Liver (tissue), 3 donors: ENCODE measurements around the gene HAUS2.

ENCODE experiments used
- CTCF ChIP-seq: fragments of 150-350 bp; IDR thresholded peaks from 2 replicates; pipeline ENCODE4 v1.5.1; 2017; ENCODE audit warnings: improper control_type of control experiment, low read depth, low read length; ENCODE audit not compliant: missing input control
- EGR1 ChIP-seq, 2 donors: IDR thresholded peaks; 2 replicates each; pipeline ENCODE4 v1.6.1; 2016 to 2018; ENCODE audit warnings: antibody characterized with exemption in 2 of 2, low read depth in 2 of 2
- GABPA ChIP-seq, 2 donors: IDR thresholded peaks in 1 of 2; conservative IDR thresholded peaks in 1 of 2; 2 replicates each; pipeline ENCODE4 v1.6.1; 2016; ENCODE audit warnings: antibody characterized with exemption in 2 of 2, mild to moderate bottlenecking in 1 of 2, moderate library complexity in 1 of 2
- HNF4A ChIP-seq, 2 donors: conservative IDR thresholded peaks; 2 replicates each; pipeline ENCODE4 v1.6.1; 2016; ENCODE audit warnings: antibody characterized with exemption in 2 of 2, mild to moderate bottlenecking in 2 of 2
- JUND ChIP-seq, 2 donors: IDR thresholded peaks; 2 replicates each; pipeline ENCODE4 v1.6.1; 2016; ENCODE audit warnings: antibody characterized with exemption in 2 of 2
- RAD21 ChIP-seq, 2 donors: IDR thresholded peaks; 2 replicates each; pipeline ENCODE4 v1.6.1; 2016; ENCODE audit warnings: antibody characterized with exemption in 2 of 2, mild to moderate bottlenecking in 2 of 2
- RXRA ChIP-seq, 2 donors: IDR thresholded peaks; 2 replicates each; pipeline ENCODE4 v1.6.1; 2017 to 2018; ENCODE audit warnings: antibody characterized with exemption in 2 of 2, mild to moderate bottlenecking in 1 of 2
- TAF1 ChIP-seq: conservative IDR thresholded peaks from 2 replicates; pipeline ENCODE4 v1.6.1; 2016; ENCODE audit warnings: antibody characterized with exemption, mild to moderate bottlenecking
- YY1 ChIP-seq: IDR thresholded peaks from 2 replicates; pipeline ENCODE4 v1.6.1; 2016; ENCODE audit warnings: antibody characterized with exemption, mild to moderate bottlenecking
- TF ChIP-seq, protein P1 (sequence below): IDR thresholded peaks from 2 replicates; pipeline ENCODE4 v1.6.1; 2016; ENCODE audit warnings: antibody characterized with exemption
- TF ChIP-seq, protein P2 (sequence below): IDR thresholded peaks from 2 replicates; pipeline ENCODE4 v1.6.1; 2016; ENCODE audit warnings: antibody characterized with exemption
- donor health status: healthy.
- donor health status: healthy.

GRCh38 chr15:42507514-42507913 is 41.1 kb upstream of the HAUS2 start:
- no peak for TF ChIP-seq CTCF
- TF ChIP-seq, protein P1, sequence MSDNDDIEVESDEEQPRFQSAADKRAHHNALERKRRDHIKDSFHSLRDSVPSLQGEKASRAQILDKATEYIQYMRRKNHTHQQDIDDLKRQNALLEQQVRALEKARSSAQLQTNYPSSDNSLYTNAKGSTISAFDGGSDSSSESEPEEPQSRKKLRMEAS = no peak
- TF ChIP-seq, protein P2, sequence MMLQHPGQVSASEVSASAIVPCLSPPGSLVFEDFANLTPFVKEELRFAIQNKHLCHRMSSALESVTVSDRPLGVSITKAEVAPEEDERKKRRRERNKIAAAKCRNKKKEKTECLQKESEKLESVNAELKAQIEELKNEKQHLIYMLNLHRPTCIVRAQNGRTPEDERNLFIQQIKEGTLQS = no peak
- TF ChIP-seq EGR1 (IDR thresholded peaks at IDR 0.05; ENCODE audit: low read depth in 2 of 2) = no peak
- no peak for TF ChIP-seq TAF1
- TF ChIP-seq JUND (IDR thresholded peaks at IDR 0.05) = no peak
- no peak for TF ChIP-seq HNF4A (conservative IDR thresholded peaks at IDR 0.05)
- no peak for TF ChIP-seq YY1
- no peak for TF ChIP-seq RXRA (IDR thresholded peaks at IDR 0.05)
- no peak for TF ChIP-seq RAD21 (IDR thresholded peaks at IDR 0.05)
- no peak for TF ChIP-seq GABPA (IDR thresholded peaks at IDR 0.05 in 1 of 2, conservative IDR thresholded peaks at IDR 0.05 in 1 of 2)
